Measurements from ENCODE around the gene ID3.

GRCh38 chr1:23561813-23562100, 2.5 kb upstream of the ID3 start:
- TF ChIP-seq EZH2phosphoT487 (IDR thresholded peaks at IDR 0.05; ENCODE audit: borderline replicate concordance, low read length) (no peak), CTCF (IDR thresholded peaks at IDR 0.05; ENCODE audit: low read depth, low read length, poor library complexity, severe bottlenecking) (no peak)
